ENCODE measurements around the gene ASPHD2. TPM values are rescaled to one million over a fixed set of nuclear protein-coding genes. Genes with fewer than 3 reads are reported as not detected.

Gene ASPHD2
- total and polyA plus RNA-seq, 10 of the 15 experiments (the other 5 are each of a cell fraction or from before 2014, with no cell fraction given), result 1.6 to 10.6 (median 5.2) TPM

GRCh38 chr22:26483439-26484359 is 54.6 kb downstream of the ASPHD2 start, which contains the start of the genes HPS4 and SRRD (continued):
- peak; percentile 23; the same call in 1 of the 2 replicates for TF ChIP-seq BRCA1 (IDR thresholded peaks at IDR 0.05; ENCODE audit: low read depth, low read length)
- no peak for TF ChIP-seq MTA3 (IDR thresholded peaks at IDR 0.05; ENCODE audit: borderline replicate concordance, low read length)
- peak; percentile 87 for TF ChIP-seq HCFC1 (IDR thresholded peaks at IDR 0.05; ENCODE audit: low read length)
- TF ChIP-seq NR2F1 (conservative IDR thresholded peaks at IDR 0.05), result peak; percentile 97
- TF ChIP-seq JUNB (IDR thresholded peaks at IDR 0.05), result no peak
- peak; percentile 86 for TF ChIP-seq USF1 (IDR thresholded peaks at IDR 0.05; ENCODE audit: borderline replicate concordance, extremely low read length, insufficient read depth, low read depth, low read length)
- TF ChIP-seq NKRF (conservative IDR thresholded peaks at IDR 0.05), result peak; percentile 80
- TF ChIP-seq CBX5 (IDR thresholded peaks at IDR 0.05; ENCODE audit: low read depth), result no peak
- TF ChIP-seq RBBP5 (conservative IDR thresholded peaks at IDR 0.05), result no peak
- TF ChIP-seq CHD2 (IDR thresholded peaks at IDR 0.05; ENCODE audit: borderline replicate concordance, low read depth, low read length), result peak; percentile 83; the same call in 1 of the 2 replicates
- no peak for TF ChIP-seq PRDM15 (CRISPR knock-in tag; IDR thresholded peaks at IDR 0.05)
- no peak for TF ChIP-seq SMC3 (IDR thresholded peaks at IDR 0.05; ENCODE audit: borderline replicate concordance, low read length)
- TF ChIP-seq IRF5 (IDR thresholded peaks at IDR 0.05; ENCODE audit: borderline replicate concordance), result no peak
- no peak for TF ChIP-seq REST (IDR thresholded peaks at IDR 0.05; ENCODE audit: low read depth, low read length)
- peak; percentile 66; the same call in 1 of the 2 replicates for TF ChIP-seq HDGF (IDR thresholded peaks at IDR 0.05)
- TF ChIP-seq MYC (IDR thresholded peaks at IDR 0.05; ENCODE audit: insufficient read depth, insufficient read length, insufficient replicate concordance, low read length, severe bottlenecking), result peak; percentile 33
- TF ChIP-seq ZNF24 (IDR thresholded peaks at IDR 0.05), result no peak
